ENCODE measurements around the gene GUCA2B.

GUCA2B gene

DNA sequence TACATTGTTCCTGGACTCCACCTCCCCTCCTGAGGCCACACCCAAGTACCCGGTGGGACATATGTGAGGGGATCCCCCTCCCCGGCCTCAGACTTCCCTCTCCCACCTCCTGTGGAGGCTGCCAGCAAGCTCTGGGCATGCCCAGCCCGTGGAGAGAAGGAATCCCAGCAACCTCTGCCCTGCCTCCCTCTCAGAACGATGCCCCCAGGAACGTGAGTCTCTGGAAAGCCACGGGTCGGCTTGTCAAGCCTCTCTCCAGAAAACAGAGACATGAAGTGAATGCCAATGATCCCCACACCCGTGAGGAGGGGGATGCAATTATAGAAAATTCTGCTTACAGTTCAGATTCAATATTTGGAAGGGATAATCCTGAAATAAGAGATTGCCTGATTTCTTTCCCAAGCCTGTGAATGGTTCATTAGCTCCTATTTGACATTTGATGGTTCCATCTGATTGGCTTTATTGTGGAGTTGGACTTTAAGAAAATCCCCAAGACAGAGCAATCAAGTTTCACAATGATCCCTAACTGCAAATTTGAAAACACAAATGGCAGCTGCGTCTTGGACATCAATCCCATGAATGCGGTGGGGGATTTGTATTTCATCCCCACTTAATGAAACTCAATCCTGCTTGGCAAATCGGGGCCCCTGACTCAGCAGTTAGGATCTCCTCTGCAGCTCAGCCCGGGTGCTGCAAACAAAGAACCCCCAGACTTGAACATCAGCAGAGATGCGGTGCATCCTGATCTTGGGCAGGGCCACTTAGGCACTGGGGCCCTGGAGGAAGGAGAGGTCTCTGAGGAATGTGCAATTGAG is 9.1 kb upstream of the GUCA2B start:
- DNase-seq (ENCODE audit: low read depth), result no peak

DNA sequence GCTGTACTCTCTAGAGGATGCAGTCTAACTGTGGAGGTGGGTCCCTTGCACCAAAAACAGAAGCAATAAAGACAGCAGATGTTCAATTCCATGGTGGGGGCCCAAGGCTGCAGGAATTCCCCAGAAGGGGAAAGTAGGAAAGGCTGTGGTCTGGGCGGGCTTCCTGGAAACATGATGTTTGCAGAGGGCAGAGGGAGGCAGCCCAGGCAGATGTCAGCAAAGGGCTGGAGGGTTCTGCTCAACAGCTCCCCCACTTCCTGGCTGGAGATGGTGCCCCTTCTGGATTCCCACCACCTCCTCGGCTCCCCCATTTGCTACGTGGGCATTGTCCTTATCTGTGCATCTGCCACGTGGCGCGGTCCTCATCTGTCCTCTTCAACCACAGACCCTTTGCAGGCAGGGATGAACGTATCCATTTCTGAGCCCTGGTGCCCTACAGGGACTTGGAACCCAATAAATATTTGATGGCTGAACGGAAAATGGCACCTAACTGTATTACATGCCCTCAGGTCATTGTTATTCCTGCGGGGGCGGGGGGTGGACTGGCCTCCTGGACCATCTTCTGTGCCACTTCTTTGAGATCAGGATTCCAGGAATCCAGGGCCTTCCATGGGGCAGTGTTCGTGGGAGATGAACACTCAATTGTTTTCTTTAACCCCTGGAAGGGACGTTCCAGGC is 8.4 kb upstream of the GUCA2B start:
- DNase-seq (ENCODE audit: low read depth), result no peak

DNA sequence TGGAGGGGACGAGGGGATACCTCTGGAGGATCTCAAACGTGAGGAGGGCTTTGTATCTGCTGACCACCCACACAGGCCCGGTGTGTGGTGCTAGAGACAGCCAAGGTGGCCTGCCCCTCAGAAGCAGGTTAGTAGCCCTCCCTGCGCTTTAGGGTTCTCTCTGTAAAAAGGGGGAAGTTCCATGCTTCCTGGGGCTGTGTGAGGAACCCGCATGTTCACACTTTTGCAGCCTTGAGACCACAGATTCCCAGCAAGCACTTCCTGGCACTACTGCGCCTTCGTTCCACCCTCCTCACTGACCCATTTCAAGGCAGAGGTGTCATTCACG is 7.9 kb upstream of the GUCA2B start:
- no peak for DNase-seq (ENCODE audit: low read depth)

DNA sequence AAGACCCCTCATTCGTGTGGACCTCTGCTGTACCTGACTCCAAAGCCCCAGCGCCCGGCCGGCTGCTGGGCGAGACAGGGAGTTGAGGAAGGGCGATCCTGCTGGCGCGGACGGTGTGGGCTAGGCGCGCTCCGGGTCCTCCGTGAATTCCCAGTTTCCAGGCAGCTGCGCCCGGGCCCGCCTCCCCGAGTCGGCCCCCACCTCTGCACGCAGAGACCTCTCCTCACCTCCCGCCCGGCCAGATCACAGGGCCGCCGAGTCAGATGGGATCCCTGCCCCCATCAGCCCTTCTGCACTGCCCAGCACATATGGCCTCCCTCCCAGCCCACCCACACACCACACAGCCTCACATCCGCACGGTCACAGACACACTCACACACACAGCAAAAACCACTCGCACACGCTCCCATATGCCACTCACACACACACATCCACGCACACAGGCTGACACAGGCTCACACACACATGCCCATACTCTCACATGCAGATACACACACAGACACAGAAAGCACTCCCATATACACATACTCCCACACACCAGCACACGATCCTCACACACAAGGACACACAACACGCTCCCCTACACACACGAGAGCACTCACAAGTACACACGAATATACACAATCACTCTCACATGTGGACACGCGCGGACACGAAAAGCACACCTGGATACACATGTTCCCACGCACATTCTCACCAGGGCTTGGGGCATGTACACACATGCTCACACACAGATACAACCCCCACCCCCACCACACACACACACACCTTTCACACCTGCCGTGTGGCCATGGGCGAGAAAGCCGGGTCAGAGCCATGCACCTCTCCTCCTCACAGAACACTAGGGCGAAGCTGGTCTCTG is 7.2 kb upstream of the GUCA2B start:
- no peak for DNase-seq (ENCODE audit: low read depth)

DNA sequence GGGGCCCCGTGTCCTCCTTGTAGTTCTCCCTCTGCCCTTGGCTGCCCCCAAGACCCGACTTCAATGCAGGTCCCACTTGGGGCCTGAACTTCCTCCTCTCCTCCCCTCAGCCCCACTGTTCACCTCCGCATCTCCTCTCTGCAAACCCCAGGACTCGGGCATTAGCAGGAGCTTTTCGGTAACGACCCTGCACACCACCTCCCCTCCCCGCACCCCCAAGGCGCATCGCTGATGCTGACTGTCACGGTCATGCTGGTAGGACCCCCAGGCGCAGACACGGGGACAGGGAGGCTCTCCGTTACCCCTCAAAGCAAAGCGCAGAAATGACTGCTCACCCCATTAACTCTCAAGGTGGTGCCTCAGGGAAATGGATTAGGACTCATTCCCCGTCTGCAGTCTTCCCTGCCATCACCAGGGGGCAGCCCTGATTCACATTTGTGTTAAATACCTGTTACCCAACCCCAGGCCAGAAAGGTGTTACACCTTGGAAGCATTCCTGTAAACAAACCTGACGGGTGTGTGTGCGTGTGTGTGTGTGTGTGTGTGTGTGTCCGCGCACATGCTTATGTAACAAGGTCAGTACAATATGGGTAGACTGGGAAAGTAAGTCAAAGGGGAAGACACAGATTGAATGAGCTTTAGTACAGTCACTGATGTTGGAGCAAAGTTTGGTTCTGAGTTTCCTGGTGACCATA is 6.4 kb upstream of the GUCA2B start:
- DNase-seq (ENCODE audit: low read depth), result peak; percentile 54

DNA sequence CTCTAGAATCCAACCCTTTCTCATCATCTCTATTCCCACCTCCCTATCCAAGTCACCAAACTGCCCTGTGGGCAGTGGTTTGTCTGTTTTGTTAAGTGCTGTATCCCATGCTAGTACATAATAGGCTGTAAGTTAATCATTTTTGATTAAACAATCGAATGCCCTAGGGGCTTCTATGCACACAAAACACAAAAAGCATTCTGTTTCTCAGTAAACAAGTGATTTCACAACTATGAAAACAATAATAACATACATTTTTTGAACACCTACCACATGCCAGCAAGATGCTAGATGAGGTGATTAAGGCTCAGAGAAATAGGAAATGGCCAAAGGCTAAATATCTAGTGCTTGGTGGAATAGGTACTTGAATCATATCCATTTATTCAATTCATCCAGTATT is 5.0 kb upstream of the GUCA2B start:
- no peak for DNase-seq (ENCODE audit: low read depth)

DNA sequence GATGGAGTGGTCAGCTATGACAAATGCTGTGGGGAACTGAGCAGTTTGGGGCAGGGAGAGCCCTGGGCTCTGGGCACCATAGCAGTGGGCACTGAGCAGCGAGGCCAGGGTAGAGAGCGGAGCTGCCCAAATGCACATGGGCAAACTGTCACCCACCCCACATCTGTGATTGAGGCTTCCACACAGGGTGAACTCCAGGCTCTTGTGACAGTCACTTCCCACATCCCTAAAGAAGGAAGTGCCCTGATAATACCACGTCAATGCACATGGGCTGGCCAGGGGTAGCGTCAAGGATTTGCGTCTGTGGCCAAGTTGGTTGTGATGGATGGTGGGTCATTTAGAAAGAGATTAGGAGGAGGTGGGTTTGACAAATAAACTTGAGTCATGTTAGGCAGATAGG is 2.6 kb upstream of the GUCA2B start:
- no peak for DNase-seq (ENCODE audit: low read depth)

DNA sequence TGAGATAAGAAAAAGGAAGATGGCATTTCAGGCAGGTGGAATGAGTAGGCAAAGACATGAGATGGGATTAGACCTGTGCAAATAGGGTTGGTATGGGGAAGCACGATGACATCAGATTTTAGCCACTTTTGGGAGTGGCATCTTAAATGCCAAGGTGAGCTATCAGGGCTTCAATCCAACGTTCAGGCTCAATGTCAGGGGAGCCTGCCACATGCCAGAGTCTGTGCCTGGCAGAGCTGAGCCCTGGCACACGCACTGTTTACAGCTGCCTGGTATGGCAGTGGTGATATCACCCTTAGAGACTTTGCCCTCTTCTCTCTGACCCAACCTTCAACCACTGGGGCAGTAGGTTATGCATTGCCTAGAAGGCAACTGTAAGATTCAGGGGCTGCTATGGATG is 1.1 kb upstream of the GUCA2B start:
- DNase-seq (ENCODE audit: low read depth), result no peak

DNA sequence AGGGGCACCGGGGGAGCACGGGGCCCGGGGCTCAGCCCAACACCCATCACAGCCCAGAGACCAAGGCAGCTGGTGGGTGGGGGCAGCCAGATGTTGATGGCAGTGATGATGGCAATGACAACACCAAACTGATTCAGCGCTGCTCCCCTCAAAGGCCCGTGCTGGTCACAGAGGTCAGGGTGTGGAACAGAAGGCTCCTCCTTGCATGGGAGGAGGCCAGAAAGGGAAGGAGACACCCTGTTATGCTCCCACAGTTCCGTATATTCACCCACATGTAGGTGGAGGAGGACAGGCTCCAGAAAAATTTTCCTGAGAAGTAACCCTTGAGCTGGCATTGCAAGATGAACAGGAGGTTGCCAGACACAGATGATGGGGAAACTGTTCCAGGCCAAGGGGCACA is 414 bp downstream of the GUCA2B start:
- no peak for DNase-seq (ENCODE audit: low read depth)

DNA sequence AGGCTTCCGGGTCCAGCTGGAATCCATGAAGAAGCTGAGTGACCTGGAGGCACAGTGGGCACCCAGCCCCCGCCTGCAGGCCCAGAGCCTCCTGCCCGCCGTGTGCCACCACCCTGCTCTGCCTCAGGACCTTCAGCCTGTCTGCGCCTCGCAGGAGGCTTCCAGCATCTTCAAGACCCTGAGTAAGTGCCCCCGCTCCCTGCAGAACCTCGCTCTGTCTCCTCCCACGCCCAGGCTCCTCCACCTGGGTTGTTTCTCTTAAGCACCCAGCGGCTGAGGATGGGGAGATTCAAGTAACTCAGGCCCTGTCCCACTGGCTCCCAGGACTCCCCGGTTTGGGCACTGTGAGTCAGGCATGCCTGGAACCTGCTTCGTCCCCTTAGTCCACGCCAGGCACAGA is 1.5 kb downstream of the GUCA2B start:
- DNase-seq (ENCODE audit: low read depth), result no peak

DNA sequence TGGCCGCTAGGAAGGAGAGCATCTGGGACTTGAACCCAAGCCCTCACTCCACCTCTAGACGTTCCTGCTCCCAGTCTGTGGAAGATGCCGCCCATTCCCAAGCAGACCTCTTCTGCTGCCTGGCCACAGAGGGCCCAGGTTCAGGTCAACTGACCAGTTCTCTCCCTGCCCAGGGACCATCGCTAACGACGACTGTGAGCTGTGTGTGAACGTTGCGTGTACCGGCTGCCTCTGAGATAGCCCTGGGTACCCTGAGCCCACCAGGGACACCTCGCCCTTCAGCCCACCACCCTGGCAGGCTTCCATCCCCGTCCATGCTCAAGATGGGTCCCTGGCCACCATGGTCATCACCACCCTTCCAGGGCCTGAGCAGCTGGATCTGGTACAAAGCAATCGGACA is 2.2 kb downstream of the GUCA2B start:
- DNase-seq (ENCODE audit: low read depth), result no peak

DNA sequence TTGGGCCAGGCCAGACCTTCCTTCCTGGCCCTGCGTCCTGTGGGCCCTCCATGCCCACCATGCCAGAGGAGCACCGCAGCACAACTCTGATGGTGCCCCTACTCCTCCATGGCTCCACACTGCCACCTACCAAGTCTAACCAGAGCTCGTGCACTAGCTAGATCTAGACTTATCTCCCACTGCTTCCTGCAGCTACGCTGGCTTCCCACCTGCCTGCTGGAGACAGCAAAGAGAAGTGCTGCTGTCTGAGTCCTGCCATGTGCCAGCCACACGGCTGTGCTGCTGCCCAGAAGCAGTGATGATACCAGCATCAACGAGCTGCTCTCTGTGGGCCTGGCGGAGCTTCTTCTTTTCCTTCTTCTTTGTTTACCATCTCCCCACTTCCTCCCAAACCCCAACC is 4.5 kb downstream of the GUCA2B start:
- DNase-seq (ENCODE audit: low read depth), result no peak

DNA sequence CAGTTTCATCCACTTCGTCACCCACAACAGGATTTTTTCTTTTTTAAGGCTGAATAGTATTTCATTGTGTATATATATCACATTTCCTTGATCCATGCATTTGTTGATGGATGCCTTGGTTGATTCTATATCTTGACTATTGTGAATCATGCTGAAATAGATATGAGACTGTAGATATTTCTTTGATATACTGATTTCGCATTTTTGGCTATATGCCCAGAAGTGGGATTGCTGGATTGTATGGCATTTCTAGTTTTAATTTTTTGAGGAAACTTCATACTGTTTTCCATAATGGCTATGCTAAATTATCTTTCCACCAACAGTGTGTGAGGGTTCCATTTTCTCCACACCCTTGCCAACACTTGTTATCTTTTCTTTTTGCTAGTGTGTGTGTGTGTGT is 5.0 kb downstream of the GUCA2B start:
- no peak for DNase-seq (ENCODE audit: low read depth)

DNA sequence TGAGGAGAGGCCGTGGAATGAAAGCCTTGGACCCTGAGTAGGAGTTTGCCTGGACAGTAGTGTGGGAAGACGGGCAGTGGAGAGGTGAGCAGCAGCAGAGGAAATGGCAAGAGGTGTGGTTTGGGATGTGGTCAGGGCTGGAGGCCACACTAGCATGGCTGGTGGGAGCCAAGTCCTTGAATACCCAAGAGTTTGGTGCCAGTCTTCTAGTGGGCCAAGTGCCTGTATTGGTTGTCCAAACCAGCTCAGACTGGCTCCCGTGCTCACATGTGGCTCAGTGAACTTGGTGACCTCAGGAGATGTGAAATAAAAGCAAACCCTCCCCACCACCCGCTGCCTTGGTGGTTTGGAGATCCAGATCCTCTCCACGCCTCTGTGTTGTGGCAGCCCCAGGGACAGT is 9.0 kb downstream of the GUCA2B start:
- no peak for DNase-seq (ENCODE audit: low read depth)

DNA sequence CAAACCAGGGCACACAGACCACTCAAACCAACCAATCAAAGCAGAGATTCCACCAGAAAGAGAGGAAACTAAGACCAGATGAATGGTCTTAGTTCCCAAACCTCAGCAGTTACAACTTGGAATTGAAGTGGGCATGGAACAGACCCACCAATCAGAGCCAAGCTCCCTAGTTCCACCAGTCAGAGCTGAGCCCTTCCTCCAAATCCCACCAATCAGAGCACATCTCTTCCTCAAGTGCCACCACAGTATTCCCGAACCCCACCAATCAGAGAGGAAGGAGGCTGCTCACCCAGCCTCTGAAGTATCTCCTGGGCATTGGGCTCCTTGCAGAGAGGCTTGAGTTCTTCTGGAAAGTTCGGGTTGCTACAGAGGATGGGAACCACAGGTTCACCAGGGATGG is 9.9 kb downstream of the GUCA2B start:
- no peak for DNase-seq (ENCODE audit: low read depth)

DNA sequence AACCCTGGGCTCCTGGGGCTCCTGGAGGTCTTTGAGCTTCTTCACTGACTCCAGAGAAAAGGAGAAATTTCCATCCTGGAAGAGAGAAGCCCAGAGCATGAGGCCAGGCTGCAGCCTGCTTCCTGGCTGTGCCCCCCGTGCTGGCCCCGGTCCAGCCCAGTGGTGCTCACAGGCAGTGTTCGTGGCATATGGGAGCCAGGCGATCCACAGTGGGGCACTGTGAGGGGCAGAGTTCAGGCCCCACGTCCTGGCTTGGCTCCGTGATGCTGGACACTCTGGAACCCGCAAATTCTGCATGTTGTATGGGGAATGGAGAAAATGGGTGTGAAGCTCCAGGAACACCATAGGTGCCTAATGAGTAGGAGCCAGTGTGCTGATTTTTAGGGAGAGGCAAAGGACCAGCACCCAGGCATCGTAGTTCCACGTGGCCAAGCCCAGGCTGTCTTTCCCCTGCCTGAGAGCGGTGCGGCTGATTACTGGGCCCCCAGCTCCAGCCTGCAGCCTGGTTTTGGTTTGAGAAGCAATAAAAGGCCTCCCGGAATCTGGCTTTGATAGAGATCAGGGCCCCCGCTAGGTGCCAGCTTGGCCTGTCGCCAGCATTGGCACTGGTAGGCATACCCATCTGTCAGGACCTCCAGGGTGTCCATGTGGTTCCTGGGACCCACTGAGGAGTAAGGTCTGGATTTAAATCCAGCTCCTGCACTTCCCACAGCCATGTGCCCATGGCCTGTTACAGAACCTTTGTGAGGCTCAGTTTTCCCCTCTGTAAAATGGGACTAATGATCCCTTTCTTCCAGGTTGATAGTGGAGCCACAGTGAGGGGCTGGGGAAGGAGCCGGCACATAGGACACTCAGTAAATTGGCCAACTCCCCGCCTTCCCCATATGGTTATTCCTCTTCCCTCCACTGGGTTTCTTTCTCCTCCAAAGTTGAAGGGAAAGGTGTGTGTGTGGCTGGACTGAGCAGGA is 10.6 kb downstream of the GUCA2B start:
- no peak for DNase-seq (ENCODE audit: low read depth)

DNA sequence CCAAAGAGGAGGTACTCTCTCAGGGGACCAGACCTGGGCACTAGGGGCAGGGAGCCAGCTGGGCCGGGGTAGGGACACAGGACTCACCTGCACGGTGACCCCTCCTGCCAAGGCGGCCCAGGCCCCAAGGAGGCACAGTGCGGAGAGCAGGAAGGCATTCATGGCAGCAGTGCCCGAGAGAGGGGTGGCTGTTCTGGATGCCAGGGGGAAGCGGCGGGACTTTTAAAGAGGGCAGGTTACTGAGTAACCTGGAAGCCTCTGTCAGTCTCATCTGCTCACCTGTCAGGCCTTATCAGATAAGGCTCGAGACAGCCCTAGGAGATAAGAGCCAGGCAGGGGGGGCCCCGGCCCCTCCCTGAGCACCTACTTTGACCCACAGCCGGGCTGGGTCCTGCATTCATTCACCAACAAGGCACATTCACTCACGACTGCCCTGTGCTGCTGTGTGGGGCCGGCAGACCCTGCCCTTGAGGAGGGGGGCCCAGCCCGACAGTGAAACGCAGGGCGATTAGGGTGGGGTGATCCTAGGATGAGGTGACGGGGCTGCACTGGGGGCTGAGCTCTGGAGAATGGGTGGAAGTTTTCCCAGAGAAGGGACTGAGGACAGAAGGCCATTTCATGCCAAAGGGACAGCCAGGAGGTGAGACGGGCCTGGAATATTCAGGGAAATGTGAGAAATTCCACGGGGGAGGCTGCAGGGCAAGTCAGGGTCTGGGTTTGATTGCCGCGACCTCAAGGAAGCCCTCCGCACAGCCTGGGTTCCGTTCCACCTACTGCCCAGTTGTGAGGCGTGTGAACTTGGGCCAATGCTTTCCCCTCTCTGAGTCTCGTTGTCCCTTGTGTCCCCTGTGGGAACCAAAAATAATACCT is 11.6 kb downstream of the GUCA2B start, which contains the start of gene GUCA2A:
Gene GUCA2A (minus strand): TSS at position 195 of the 870 bp plus-strand sequence. CDS start 33 bp downstream, at position 162.
- no peak for DNase-seq (ENCODE audit: low read depth)

DNA sequence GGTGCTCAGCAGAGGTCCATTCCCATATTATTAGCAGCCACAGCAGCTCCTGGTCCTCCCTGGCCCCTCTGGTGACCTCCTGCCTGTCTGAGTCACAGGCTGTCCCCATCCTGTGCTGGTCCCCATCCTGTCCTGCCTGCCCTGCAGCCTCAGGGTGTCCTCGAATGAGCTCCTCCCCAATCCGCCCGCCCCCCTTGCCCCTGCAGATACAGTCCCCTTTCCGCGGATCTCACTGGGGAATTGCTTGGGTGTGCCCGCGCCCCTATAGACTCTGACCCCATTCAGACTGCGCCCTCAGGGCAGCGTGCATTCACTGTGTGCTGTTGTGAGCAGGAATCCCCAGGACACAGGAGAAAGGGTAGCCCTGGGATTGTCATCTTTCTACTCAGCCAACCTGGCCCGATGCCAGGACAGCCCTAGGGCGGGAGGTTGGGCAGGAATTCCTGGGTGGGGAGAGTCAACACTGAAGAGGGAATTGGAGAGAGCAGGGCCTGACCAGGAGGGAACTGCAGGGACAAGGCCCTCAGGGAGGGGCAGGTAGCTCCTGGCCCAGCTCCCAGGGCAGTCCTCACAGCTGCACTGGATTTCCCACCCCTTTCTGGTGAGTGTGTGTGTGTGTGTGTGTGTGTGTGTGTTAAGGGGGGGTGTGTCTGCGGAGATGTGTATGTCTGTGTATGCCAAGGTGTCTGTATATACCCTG is 12.5 kb downstream of the GUCA2B start:
- no peak for DNase-seq (ENCODE audit: low read depth)

DNA sequence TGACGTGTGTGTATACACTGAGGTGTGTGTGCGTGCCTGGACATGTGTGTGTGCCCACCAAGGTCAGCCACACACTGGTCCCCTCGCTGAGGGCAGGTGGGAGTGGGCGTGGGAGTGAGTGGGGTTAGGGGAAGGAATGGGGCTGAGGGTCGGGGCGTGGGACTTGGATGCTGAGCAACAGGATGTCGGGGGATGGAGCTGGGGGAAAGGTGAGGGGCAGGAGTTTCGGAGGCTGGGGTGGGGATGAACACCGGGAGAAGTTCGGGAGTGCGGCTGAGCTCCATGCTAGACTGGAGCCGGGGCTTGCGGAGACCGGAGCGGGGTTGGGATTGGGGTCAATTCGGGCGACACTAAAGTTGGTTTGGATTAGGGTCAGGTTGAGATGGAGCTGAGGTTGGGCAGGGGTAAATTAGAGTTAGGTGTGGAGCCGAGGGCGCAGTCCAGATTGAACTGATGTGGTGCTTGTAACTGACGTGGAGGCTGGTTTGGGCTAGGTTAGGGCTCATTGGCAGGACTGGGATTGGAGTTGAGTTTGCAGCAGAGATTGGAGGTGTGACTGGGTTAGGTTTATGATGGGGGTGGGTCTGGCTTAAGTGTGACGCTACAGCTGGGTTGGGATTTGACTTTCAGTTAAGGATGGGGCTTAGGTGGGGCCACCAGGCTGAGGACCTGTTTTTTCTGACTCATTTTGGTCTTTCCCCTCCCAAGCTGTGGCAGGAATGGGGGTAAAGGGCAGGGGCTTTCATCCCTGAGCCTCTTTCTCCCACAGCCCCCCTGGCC is 14.6 kb downstream of the GUCA2B start:
- DNase-seq (ENCODE audit: low read depth), result no peak
